Fibroblast of lung (primary cell): Measurements from ENCODE around the gene NCR2.

ENCODE experiments used
- EZH2 ChIP-seq: IDR thresholded peaks from 2 replicates; pipeline ENCODE4 v1.5.1; 2012; ENCODE audit warnings: low read length, control low read depth, mild to moderate bottlenecking; ENCODE audit errors: missing control alignments
- TF ChIP-seq, protein P1 (sequence below), 2 donors: IDR thresholded peaks in 1 of 2; conservative IDR thresholded peaks in 1 of 2; 1 replicate in 1 of 2; 2 replicates in 1 of 2; pipeline ENCODE4 v1.5.1; 2011 to 2012; ENCODE audit warnings: low read length in 2 of 2, control low read depth in 1 of 2, inconsistent platforms in 1 of 2, low read depth in 1 of 2, mild to moderate bottlenecking in 1 of 2

DNA sequence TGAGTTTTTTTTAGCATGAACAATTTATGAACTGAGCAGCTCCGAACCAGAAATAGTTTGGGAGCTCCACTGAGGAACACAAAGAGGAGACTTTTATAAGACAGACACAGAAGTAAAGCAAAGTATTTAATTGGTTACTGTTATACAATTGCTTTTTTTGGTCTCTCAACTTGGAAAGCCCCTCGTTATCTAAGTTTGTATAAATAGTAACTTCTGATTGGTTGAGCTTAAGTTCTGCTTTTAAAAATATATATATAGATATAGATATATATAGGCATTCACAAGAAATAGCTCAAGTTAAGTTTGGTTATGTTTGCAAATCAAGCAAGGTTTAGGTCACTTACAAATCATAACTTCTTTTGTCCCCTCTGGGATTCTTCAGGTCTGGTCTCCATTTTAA is 20.2 kb upstream of the NCR2 start:
- TF ChIP-seq, protein P1, sequence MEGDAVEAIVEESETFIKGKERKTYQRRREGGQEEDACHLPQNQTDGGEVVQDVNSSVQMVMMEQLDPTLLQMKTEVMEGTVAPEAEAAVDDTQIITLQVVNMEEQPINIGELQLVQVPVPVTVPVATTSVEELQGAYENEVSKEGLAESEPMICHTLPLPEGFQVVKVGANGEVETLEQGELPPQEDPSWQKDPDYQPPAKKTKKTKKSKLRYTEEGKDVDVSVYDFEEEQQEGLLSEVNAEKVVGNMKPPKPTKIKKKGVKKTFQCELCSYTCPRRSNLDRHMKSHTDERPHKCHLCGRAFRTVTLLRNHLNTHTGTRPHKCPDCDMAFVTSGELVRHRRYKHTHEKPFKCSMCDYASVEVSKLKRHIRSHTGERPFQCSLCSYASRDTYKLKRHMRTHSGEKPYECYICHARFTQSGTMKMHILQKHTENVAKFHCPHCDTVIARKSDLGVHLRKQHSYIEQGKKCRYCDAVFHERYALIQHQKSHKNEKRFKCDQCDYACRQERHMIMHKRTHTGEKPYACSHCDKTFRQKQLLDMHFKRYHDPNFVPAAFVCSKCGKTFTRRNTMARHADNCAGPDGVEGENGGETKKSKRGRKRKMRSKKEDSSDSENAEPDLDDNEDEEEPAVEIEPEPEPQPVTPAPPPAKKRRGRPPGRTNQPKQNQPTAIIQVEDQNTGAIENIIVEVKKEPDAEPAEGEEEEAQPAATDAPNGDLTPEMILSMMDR (conservative IDR thresholded peaks at IDR 0.05 in 1 of 2, IDR thresholded peaks at IDR 0.05 in 1 of 2; ENCODE audit: low read depth in 1 of 2, low read length in 2 of 2), result no peak
- no peak for TF ChIP-seq EZH2
